SH-SY5Y (cell line): ENCODE data around the gene EID3.

Source experiments
- GATA2 ChIP-seq: IDR thresholded peaks from 2 replicates; pipeline ENCODE4 v1.6.1; 2011; ENCODE audit warnings: mild to moderate bottlenecking, low read depth, low read length
- GATA3 ChIP-seq: IDR thresholded peaks from 2 replicates; pipeline ENCODE4 v1.6.1; 2011; ENCODE audit warnings: low read depth, mild to moderate bottlenecking, low read length, moderate library complexity

GRCh38 chr12:104354167-104354867 is 50.8 kb downstream of the EID3 start:
- TF ChIP-seq GATA2 (no peak), GATA3 (no peak)
